Measurements from ENCODE around the gene SDHA.
"Not testable (repeated sequence)": the region's sequence is repeated elsewhere in the genome, so short reads cannot be mapped to it uniquely, and the experiment has no call there.

SDHA gene

GRCh38 chr5:197031-197430 is 21.1 kb upstream of the SDHA start:
- DNase-seq (ENCODE audit: low read depth, low spot score) = not testable (repeated sequence)

- DNase-seq (ENCODE audit: low read depth, low spot score) = no peak
These were observed 20.1 kb upstream of the SDHA start for GRCh38 chr5:197892-198489.

- no peak for DNase-seq (ENCODE audit: low read depth, low spot score)
These were observed 19.5 kb upstream of the SDHA start for GRCh38 chr5:198516-199196.

GRCh38 chr5:199197-199949 is 18.7 kb upstream of the SDHA start:
- no peak for DNase-seq (ENCODE audit: low read depth, low spot score)

- DNase-seq (ENCODE audit: low read depth, low spot score) = no peak
These were observed 18.0 kb upstream of the SDHA start for GRCh38 chr5:199950-200645.

- DNase-seq (ENCODE audit: low read depth, low spot score) = no peak
These were observed 17.1 kb upstream of the SDHA start for GRCh38 chr5:200985-201384.

- no peak for DNase-seq (ENCODE audit: low read depth, low spot score)
These were observed 16.4 kb upstream of the SDHA start for GRCh38 chr5:201672-202071.

- no peak for DNase-seq (ENCODE audit: low read depth, low spot score)
These were observed 14.7 kb upstream of the SDHA start for GRCh38 chr5:203246-203930.

- DNase-seq (ENCODE audit: low read depth, low spot score) = no peak
These were observed 14.1 kb upstream of the SDHA start for GRCh38 chr5:204001-204400.

GRCh38 chr5:204462-204861 is 13.7 kb upstream of the SDHA start:
- no peak for DNase-seq (ENCODE audit: low read depth, low spot score)

GRCh38 chr5:204966-205670 is 13.0 kb upstream of the SDHA start:
- DNase-seq (ENCODE audit: low read depth, low spot score) = no peak

GRCh38 chr5:206406-206805 is 11.7 kb upstream of the SDHA start:
- no peak for DNase-seq (ENCODE audit: low read depth, low spot score)

GRCh38 chr5:206927-207536 is 11.1 kb upstream of the SDHA start:
- no peak for DNase-seq (ENCODE audit: low read depth, low spot score)

GRCh38 chr5:207599-207998 is 10.5 kb upstream of the SDHA start:
- no peak for DNase-seq (ENCODE audit: low read depth, low spot score)

- DNase-seq (ENCODE audit: low read depth, low spot score) = no peak
These were observed 9.5 kb upstream of the SDHA start for GRCh38 chr5:208449-209114.

GRCh38 chr5:213803-214395 is 4.2 kb upstream of the SDHA start:
- no peak for DNase-seq (ENCODE audit: low read depth, low spot score)

- not testable (repeated sequence) for DNase-seq (ENCODE audit: low read depth, low spot score)
These were observed 2.9 kb upstream of the SDHA start for GRCh38 chr5:215256-215655.

GRCh38 chr5:216076-216475 is 2.0 kb upstream of the SDHA start:
- not testable (repeated sequence) for DNase-seq (ENCODE audit: low read depth, low spot score)

- no peak for DNase-seq (ENCODE audit: low read depth, low spot score)
These were observed 554 bp downstream of the SDHA start for GRCh38 chr5:218457-219291.
